ENCODE data around the gene NRXN3.

The NRXN3 gene

DNA sequence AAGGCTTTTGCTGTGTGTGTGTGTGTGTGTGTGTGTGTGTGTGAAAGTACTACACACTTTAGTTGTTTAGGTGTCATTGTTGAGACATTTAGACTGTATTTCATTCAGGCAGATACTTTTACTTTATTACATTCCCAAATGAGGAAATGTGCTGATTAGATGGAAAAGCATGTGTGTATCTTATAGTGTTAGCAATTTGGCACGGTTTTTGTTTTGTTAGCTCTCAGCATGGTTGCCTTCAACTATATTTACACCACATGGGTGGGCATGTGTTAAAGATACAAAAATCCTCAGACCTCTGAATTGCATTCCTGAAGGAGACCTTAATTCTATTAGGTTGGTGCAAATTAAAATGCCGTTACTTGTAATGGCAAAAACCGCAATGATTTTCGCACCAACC is 1161.7 kb downstream of the NRXN3 start:
- no peak for DNase-seq

DNA sequence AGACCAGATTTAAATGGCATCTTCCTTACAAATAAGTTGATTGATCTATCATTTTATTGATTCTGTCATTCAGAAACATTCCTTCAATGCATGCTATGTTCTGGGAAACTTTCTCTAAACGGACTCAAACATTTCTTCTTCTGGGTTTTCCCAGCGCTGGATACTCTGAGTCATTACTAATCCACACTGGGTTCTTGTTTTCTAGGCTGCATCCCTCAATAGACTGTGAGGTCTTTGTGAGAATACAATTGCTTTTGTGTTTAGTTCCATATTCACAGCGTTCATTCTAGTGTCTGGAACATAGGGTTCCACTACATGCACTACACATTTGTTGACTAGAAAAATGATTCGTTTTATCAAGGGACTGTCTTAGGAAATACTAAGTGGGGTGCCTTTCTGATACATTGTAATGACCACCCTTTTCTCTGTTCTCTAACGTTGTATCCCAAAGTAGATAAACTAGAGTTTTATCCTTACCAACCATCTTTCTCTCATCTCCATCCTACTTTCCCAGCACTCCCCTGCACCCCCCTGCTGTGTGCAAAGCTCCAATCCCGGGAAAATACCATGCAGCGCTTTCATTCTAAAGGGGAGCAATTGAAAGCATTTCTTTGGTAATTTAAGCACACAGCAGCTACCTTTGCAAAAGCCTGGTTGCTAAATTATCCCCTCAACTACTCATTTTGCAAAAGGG is 1162.5 kb downstream of the NRXN3 start:
- no peak for DNase-seq

DNA sequence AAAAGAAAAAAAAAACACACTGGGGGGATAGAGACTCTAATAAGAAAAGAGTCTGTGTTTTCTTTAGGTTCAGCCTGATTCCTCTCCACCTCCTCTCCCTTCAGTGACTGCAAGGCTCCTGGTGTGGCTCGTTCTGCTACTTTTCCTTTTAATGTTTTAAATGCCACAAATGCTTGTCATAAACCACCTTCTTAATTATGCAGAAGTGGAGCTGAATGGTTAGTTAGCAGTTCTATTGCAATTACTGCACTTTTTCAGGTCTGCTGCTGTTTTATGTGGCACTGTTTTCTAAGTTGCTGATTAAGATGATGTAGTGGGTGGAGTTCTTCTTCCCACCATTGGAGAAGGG is 1163.0 kb downstream of the NRXN3 start:
- DNase-seq = no peak

DNA sequence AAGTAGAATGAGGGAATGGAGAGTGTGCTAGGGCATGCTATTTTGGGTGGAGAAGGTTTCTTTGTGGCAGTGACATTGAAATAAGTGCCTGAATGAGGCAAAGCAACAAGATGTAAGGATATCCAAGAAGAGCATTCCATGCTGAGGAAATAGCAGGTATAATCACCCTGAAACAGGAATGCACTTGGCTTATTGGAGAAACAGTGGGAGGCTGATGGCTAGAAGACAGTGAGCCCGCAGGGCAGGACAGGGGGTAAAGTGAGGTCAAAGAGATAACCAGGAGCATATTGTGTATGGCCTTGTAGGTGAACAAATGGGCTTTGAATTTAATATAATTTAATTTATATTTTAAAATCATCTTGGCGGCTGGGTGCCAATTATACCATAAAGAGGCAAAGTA is 1164.1 kb downstream of the NRXN3 start:
- DNase-seq = no peak

- no peak for DNase-seq
Measured at GRCh38 chr14:79337761-79338160, 1167.6 kb downstream of the NRXN3 start.

- DNase-seq = no peak
Measured at GRCh38 chr14:79342942-79343341, 1172.8 kb downstream of the NRXN3 start.

GRCh38 chr14:79351011-79351410 is 1180.8 kb downstream of the NRXN3 start:
- DNase-seq = no peak

GRCh38 chr14:79352076-79352630 is 1182.0 kb downstream of the NRXN3 start:
- no peak for DNase-seq

- no peak for DNase-seq
Measured at GRCh38 chr14:79354336-79354735, 1184.2 kb downstream of the NRXN3 start.

- no peak for DNase-seq
Measured at GRCh38 chr14:79356040-79356439, 1185.9 kb downstream of the NRXN3 start.

DNA sequence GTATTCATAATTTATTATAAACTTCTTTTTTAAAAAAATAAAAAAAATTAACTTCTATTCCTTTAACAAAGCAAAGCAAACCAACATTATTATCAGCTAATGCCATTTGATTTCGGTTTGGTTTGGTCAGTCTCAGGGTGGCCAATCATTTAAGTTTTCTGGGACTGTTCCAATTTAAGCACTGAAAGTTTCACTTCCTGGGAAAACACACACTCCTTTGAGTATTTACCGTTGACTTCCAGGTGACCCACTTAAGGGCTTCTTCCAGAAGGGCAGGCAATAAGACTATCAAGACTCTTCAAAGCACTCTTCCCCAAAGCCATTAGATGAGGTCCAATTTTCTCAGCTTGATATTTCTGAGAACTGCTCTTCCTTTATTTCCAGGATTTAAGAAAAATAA is 1187.1 kb downstream of the NRXN3 start:
- no peak for DNase-seq

- no peak for DNase-seq
Measured at GRCh38 chr14:79363291-79363690, 1193.1 kb downstream of the NRXN3 start.

DNA sequence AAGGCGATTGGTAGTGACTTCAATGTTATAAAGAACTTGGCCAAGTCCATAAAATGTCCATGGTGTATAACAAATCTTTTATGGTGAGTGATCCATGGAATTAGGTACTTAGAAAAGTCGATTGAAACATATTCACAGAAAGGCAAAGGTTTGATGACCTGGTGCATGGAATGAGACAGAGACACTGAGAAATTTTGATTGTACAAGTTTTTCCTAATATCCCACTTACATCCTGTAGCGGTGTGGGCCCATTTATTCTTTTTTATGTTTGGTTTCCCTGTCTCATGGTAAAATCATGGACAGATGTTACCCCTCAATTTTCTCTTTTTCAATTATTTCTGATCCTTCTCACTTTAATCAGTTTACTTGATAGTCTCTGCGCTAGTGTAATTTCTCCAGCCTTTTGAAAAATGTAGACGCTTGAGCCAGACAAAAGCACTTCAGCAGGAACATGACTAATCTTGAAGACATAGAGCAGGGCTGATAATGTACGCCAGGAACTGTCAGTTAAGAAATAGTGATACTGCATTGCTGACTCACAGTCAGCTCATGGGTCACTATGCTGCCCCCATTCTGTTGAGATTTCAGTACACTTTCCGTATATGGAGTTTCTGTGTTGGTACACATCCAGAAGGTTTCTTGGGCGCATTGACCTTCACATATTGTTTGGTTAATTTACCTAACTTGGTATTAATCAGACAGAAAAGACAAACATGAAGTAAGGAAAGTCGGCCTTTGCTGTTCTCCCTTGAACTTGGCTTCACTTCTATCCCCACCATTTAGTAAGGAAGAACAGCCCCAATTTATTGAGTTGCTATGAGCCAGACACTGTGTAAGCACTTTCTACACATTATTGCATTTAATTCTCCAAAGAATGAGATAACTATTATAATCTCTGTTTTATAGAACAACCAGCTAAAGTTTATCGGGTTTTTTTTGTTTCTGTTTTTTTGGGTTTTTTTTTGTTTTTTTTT is 1199.5 kb downstream of the NRXN3 start:
- DNase-seq = no peak

DNA sequence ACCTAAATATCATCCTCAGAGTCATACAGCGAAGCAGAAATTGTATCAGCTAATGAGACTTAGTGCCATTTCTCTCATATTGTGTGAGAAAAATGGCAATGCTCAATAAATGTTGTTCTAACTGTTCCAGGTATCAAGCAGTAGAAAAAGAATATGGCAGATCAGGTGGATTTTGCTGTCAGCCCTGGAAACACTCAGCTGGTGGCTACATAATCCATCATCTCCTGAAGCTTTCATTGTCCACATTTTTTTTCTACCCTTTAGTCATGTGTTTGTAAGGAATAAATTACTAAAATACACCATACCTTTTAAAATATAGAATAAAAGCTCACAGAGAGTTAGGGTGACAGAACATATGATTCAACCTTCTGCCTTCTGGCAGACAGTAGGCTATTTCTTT is 1200.8 kb downstream of the NRXN3 start:
- no peak for DNase-seq

DNA sequence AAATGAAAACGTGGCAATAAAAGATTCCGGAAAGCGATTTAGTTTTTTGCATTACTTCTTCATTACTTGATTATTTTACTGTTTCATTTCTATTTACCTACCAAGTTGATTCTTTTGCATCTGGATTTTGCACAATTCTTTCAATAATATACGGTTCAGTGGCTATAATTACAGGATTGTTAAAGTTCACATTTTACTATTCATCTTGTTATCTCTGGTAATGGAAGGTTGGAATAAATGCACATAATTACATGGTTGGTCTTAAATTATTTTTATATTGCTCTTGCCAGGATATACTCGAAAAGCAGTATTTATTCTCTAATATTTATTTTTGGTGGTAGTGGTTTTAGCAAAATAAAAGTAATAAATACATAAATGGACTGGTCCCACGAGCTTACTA is 1203.3 kb downstream of the NRXN3 start:
- no peak for DNase-seq

DNA sequence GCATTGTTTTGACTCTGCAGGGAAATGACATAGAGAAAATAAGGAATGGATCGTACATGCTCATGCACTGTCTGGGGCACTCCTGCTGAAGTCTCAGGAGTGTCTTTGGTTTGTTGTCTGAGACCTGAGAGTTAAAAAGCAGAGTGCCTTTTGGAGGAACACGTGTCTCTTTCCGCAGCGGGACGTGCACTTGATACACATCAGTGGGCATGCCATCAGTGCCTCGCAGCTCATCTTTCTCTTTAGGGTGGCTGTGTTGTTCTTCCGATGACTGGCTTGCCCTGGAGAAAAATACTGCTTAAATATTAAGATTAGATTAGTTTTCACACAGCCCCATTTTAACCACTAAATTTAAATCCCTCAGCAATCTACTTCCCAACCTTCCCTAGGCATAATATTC is 1205.2 kb downstream of the NRXN3 start:
- DNase-seq = no peak

GRCh38 chr14:79376557-79376956 is 1206.4 kb downstream of the NRXN3 start:
- DNase-seq = no peak

- no peak for DNase-seq
Measured at GRCh38 chr14:79378020-79378419, 1207.8 kb downstream of the NRXN3 start.

DNA sequence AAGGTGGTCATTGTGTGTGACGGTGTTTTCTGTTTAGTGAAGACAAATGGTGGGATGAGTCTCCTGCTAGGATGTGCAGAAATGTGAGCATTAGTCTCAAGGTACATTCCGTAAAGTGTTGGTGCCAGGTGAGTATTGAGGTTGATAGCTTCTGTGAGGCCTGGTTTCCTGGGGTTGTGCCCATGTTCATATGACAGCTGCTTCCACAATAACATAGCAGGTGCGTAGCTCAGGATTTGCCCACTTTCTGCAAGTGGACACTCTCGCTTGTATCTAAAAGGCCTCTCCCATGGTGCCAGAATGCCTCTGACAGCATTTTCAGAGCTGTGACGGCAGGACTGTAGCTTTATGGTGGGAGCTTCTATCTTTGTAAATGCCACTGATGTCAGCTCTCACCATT is 1209.1 kb downstream of the NRXN3 start:
- no peak for DNase-seq

GRCh38 chr14:79383031-79383430 is 1212.9 kb downstream of the NRXN3 start:
- no peak for DNase-seq

GRCh38 chr14:79383475-79383874 is 1213.3 kb downstream of the NRXN3 start:
- DNase-seq = no peak

GRCh38 chr14:79395061-79395460 is 1224.9 kb downstream of the NRXN3 start:
- no peak for DNase-seq

- no peak for DNase-seq
Measured at GRCh38 chr14:79404874-79405511, 1234.8 kb downstream of the NRXN3 start.

DNA sequence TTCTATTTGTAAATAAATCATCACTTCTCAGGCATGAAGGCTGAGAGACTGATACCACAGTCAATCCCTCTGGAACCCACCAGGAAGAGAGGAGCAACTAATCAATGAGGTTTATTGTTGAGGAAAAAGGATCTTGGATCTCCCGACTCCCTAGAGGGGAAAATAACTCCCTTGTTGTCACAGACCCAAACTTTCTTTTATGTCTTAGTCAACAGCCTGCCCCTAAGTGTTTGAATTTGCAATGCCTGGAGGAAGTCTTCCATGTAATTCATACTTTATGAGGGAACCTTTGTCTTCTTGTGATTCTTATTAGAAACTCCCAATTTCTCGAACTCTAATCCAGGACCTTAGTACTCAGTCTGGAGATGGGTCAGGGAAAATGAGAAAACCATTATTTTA is 1235.3 kb downstream of the NRXN3 start:
- no peak for DNase-seq
